Progenitor cell of endocrine pancreas (in vitro differentiated cells): ENCODE measurements around the gene SHISAL1. TPM values are rescaled to one million over a fixed set of nuclear protein-coding genes. Genes with fewer than 3 reads are reported as not detected.

Source experiments
- DNase-seq: peaks from one replicate; pipeline ENCODE4 v3.0.0; 2021; ENCODE audit warnings: low spot score; ENCODE audit not compliant: unreplicated experiment
- H3K27ac Mint-ChIP-seq: 2 replicates; pipeline ENCODE4 v1.8.0; 2021; ENCODE audit warnings: mild to moderate bottlenecking, moderate library complexity, mixed read lengths
- H3K27me3 Mint-ChIP-seq: 2 replicates; pipeline ENCODE4 v1.8.0; 2021; ENCODE audit warnings: mixed read lengths
- H3K36me3 Mint-ChIP-seq: 2 replicates; pipeline ENCODE4 v1.8.0; 2022; ENCODE audit warnings: mixed read lengths; ENCODE audit not compliant: insufficient read depth
- H3K4me1 Mint-ChIP-seq: 2 replicates; pipeline ENCODE4 v1.8.0; 2021; ENCODE audit warnings: low read depth, mixed read lengths
- H3K4me3 Mint-ChIP-seq: 2 replicates; pipeline ENCODE4 v1.8.0; 2021; ENCODE audit warnings: low read depth, mild to moderate bottlenecking, moderate library complexity, mixed read lengths
- H3K9me3 Mint-ChIP-seq: 2 replicates; pipeline ENCODE4 v1.8.0; 2021; ENCODE audit warnings: low read depth, mixed read lengths
- CTCF ChIP-seq: fragments of 200-600 bp; sonication (generic); IDR thresholded peaks from one replicate; pipeline ENCODE4 v1.5.0; 2021; ENCODE audit warnings: antibody characterized with exemption, mild to moderate bottlenecking; ENCODE audit not compliant: unreplicated experiment
- total RNA-seq: library from RNA; stranded (reverse); gene quantifications from 2 replicates; pipeline ENCODE4 v1.2.1, GENCODE V29; 2021

SHISAL1 gene
- total RNA-seq, 1 donor from 2014 or later: 0.46 TPM

- Mint-ChIP-seq H3K9me3 (peaks cover 1% of the 10 kb centered on the region), H3K27me3 (peaks cover 19% of the 10 kb centered on the region), H3K27ac (no peak overlapping the region), H3K4me1 (peaks cover 1% of the 10 kb centered on the region), H3K4me3 (no peak overlapping the region), H3K36me3 (no peaks in the 10 kb centered on the region)
- DNase-seq: no peak
- no peak for TF ChIP-seq CTCF
Observed at GRCh38 chr22:44288913-44289312, 23.8 kb downstream of the SHISAL1 start.

- Mint-ChIP-seq H3K27me3 (peaks cover 29% of the 10 kb centered on the region), H3K36me3 (no peaks in the 10 kb centered on the region), H3K4me3 (no peak overlapping the region), H3K4me1 (peaks cover 1% of the 10 kb centered on the region), H3K27ac (no peak overlapping the region), H3K9me3 (no peaks in the 10 kb centered on the region)
- no peak for DNase-seq
- no peak for TF ChIP-seq CTCF
Observed at GRCh38 chr22:44287741-44288140, 25.0 kb downstream of the SHISAL1 start.

- no peak for TF ChIP-seq CTCF
- Mint-ChIP-seq H3K9me3 (no peaks in the 10 kb centered on the region), H3K27me3 (peaks cover 34% of the 10 kb centered on the region), H3K4me1 (peaks cover 1% of the 10 kb centered on the region), H3K27ac (no peak overlapping the region), H3K4me3 (no peak overlapping the region), H3K36me3 (no peaks in the 10 kb centered on the region)
- DNase-seq: no peak
Observed at GRCh38 chr22:44287121-44287693, 25.5 kb downstream of the SHISAL1 start.

GRCh38 chr22:44286646-44287045 lies 26.1 kb downstream of the SHISAL1 start:
- H3K36me3 Mint-ChIP-seq: no peaks in the 10 kb centered on the region
- no peak for TF ChIP-seq CTCF
- H3K4me1 Mint-ChIP-seq: peaks cover 1% of the 10 kb centered on the region
- no peaks in the 10 kb centered on the region for H3K9me3 Mint-ChIP-seq
- H3K4me3 Mint-ChIP-seq: no peak overlapping the region
- DNase-seq: no peak
- no peak overlapping the region for H3K27ac Mint-ChIP-seq
- H3K27me3 Mint-ChIP-seq: peaks cover 34% of the 10 kb centered on the region

GRCh38 chr22:44284711-44285110 lies 28.0 kb downstream of the SHISAL1 start:
- peaks cover 1% of the 10 kb centered on the region for H3K4me1 Mint-ChIP-seq
- no peaks in the 10 kb centered on the region for H3K36me3 Mint-ChIP-seq
- TF ChIP-seq CTCF: no peak
- no peak for DNase-seq
- no peak overlapping the region for H3K4me3 Mint-ChIP-seq
- no peak overlapping the region for H3K27ac Mint-ChIP-seq
- no peaks in the 10 kb centered on the region for H3K9me3 Mint-ChIP-seq
- peaks cover 41% of the 10 kb centered on the region for H3K27me3 Mint-ChIP-seq
